Measurements from ENCODE around the gene MAD1L1.

DNA sequence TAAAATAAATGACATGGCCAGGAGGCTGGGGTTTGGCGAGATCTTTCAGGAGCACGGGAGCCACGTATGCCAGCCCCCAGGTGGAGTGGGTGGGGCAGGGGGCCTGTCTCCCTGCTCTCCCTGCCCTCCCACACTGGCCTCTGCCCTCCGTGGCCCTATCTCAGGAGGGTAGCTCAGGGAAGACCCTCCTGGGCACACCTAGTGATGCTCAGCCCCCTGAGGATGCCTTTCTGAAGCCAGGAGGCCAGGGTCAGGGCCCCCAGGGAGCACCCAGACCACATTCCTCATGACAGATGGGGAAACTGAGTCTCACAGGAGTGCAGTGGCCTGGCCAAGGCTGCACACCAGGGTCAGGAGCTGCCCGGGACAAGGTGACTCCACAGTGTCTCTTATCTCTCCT, 339.3 kb downstream of the MAD1L1 start:
- TF ChIP-seq POLR2A (IDR thresholded peaks at IDR 0.05; ENCODE audit: low read depth, low read length), result no peak
- no peak for TF ChIP-seq TAF1 (IDR thresholded peaks at IDR 0.05; ENCODE audit: borderline replicate concordance, low read depth, low read length)
